ENCODE measurements around the gene OR51B6.
A peak's percentile ranks its signal among the peaks of the same experiment; 100 is the strongest.

The OR51B6 gene

DNA sequence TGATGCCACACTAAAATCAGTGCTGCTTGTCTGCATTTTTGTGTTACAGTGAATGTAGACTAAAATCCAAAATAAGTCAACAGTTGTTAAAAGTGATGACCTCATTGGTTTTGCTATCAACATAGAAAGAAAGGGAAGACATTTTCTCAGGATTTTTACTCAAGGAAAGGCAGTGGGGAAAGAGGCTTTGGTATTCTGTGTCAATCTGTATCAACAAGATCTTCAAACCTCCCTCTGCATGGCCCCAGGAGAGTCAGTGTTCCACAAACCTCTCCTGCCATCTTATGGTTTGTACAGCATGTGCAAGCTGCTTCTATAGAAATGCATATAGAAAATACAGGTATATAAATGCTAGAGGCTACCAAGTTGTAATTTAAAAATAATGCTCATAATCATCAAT lies 18.5 kb downstream of the OR51B6 start:
- DNase-seq (ENCODE audit: low read depth) = peak; percentile 16
- TF ChIP-seq MYC (IDR thresholded peaks at IDR 0.05; ENCODE audit: low read depth, low read length) (no peak), POLR2A (IDR thresholded peaks at IDR 0.05; ENCODE audit: extremely low read depth, insufficient read length) (no peak), MAX (IDR thresholded peaks at IDR 0.05; ENCODE audit: low read depth, low read length) (no peak)
- TF ChIP-seq, protein P1, sequence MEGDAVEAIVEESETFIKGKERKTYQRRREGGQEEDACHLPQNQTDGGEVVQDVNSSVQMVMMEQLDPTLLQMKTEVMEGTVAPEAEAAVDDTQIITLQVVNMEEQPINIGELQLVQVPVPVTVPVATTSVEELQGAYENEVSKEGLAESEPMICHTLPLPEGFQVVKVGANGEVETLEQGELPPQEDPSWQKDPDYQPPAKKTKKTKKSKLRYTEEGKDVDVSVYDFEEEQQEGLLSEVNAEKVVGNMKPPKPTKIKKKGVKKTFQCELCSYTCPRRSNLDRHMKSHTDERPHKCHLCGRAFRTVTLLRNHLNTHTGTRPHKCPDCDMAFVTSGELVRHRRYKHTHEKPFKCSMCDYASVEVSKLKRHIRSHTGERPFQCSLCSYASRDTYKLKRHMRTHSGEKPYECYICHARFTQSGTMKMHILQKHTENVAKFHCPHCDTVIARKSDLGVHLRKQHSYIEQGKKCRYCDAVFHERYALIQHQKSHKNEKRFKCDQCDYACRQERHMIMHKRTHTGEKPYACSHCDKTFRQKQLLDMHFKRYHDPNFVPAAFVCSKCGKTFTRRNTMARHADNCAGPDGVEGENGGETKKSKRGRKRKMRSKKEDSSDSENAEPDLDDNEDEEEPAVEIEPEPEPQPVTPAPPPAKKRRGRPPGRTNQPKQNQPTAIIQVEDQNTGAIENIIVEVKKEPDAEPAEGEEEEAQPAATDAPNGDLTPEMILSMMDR (IDR thresholded peaks at IDR 0.05; ENCODE audit: low read depth, low read length) = no peak
- H3K4me3 ChIP-seq (ENCODE audit: low read depth, low read length) = no peak overlapping the region

DNA sequence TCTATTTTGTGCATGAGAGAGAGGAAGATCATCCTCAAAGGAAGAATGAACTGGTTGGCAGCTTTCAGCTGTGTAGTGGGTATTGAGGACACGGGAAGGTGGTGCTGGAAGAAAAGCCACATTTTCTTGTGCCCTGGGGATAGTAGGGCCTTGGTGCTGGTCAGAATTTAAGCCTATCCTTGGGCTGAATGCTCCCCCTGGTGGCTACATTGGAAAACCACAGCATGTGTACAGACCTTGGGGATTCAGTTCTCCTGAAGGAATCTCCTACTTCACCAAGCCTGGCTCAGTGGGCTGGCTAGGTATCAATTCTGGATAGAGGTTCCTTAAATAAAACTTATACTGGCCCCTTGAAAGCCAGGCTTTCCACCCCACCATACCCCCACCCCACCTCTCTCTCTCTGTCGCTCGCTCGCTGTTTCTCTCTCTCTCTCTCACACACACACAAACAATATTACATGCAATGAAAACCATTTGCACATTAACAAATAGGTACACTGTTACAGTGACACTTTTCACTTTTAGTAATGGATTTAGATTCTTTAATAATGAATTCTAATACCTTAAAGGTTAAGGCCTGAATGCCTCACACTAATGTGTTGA lies 29.5 kb downstream of the OR51B6 start:
- DNase-seq (ENCODE audit: low read depth) = peak; percentile 59
- H3K4me3 ChIP-seq (ENCODE audit: low read depth, low read length) = no peak overlapping the region
- TF ChIP-seq, protein P1 (IDR thresholded peaks at IDR 0.05; ENCODE audit: low read depth, low read length) = peak; percentile 66
- TF ChIP-seq MYC (IDR thresholded peaks at IDR 0.05; ENCODE audit: low read depth, low read length) (no peak), MAX (IDR thresholded peaks at IDR 0.05; ENCODE audit: low read depth, low read length) (no peak), POLR2A (IDR thresholded peaks at IDR 0.05; ENCODE audit: extremely low read depth, insufficient read length) (no peak)

GRCh38 chr11:5383576-5383975 lies 32.3 kb downstream of the OR51B6 start, which contains the start of gene OR51M1:
Gene OR51M1 (plus strand): TSS chr11:5383812. CDS start chr11:5389399, 5,587 bp downstream.
- no peak for DNase-seq (ENCODE audit: low read depth)
- TF ChIP-seq MAX (IDR thresholded peaks at IDR 0.05; ENCODE audit: low read depth, low read length) (no peak), MYC (IDR thresholded peaks at IDR 0.05; ENCODE audit: low read depth, low read length) (no peak), POLR2A (IDR thresholded peaks at IDR 0.05; ENCODE audit: extremely low read depth, insufficient read length) (no peak)
- TF ChIP-seq, protein P1 (IDR thresholded peaks at IDR 0.05; ENCODE audit: low read depth, low read length) = no peak
- H3K4me3 ChIP-seq (ENCODE audit: low read depth, low read length) = no peak within 1 kb of the TSS

DNA sequence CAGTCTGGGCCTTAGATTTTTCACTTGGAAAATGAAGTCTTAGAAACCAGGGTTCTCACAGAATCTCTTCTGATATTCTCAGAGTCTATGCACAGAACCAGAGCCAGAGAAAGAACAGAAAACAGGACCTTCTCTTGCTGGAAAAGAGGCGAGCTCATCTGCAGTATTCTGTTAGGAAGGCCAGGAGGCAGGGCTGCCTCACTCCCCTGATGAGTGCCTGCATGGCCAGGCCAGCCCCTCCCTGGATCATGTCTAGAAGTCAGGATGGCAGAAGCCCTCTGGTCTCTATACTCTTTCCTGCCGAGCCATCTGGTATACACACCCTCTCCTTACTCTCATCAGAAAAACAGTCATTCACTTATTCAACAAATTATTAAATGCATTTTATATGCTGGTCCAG lies 33.0 kb downstream of the OR51B6 start:
- H3K4me3 ChIP-seq (ENCODE audit: low read depth, low read length) = no peak overlapping the region
- DNase-seq (ENCODE audit: low read depth) = no peak
- TF ChIP-seq POLR2A (IDR thresholded peaks at IDR 0.05; ENCODE audit: extremely low read depth, insufficient read length) = no peak
- TF ChIP-seq, protein P1 (IDR thresholded peaks at IDR 0.05; ENCODE audit: low read depth, low read length) = no peak
- TF ChIP-seq MAX (IDR thresholded peaks at IDR 0.05; ENCODE audit: low read depth, low read length) = no peak
- no peak for TF ChIP-seq MYC (IDR thresholded peaks at IDR 0.05; ENCODE audit: low read depth, low read length)

- TF ChIP-seq POLR2A (IDR thresholded peaks at IDR 0.05; ENCODE audit: extremely low read depth, insufficient read length) (no peak), MAX (IDR thresholded peaks at IDR 0.05; ENCODE audit: low read depth, low read length) (no peak), MYC (IDR thresholded peaks at IDR 0.05; ENCODE audit: low read depth, low read length) (no peak)
- TF ChIP-seq, protein P1 (IDR thresholded peaks at IDR 0.05; ENCODE audit: low read depth, low read length) = no peak
- no peak for DNase-seq (ENCODE audit: low read depth)
These were observed 38.9 kb downstream of the OR51B6 start for GRCh38 chr11:5390210-5390609.

More at GRCh38 chr11:5390210-5390609, 38.9 kb downstream of the OR51B6 start:
- H3K4me3 ChIP-seq (ENCODE audit: low read depth, low read length) = no peak overlapping the region
